Activated CD8-positive, alpha-beta memory T cell treated with anti-CD3 and anti-CD28 coated beads for 48 hours (primary cell): ENCODE data around the gene ZNF804B.

ENCODE experiments used
- DNase-seq, 3 experiments: peaks; one replicate each; pipeline ENCODE4 v3.0.0-alpha.2; 2020; ENCODE audit warnings: low read depth in 2 of 3, low spot score in 2 of 3

The ZNF804B gene

DNA sequence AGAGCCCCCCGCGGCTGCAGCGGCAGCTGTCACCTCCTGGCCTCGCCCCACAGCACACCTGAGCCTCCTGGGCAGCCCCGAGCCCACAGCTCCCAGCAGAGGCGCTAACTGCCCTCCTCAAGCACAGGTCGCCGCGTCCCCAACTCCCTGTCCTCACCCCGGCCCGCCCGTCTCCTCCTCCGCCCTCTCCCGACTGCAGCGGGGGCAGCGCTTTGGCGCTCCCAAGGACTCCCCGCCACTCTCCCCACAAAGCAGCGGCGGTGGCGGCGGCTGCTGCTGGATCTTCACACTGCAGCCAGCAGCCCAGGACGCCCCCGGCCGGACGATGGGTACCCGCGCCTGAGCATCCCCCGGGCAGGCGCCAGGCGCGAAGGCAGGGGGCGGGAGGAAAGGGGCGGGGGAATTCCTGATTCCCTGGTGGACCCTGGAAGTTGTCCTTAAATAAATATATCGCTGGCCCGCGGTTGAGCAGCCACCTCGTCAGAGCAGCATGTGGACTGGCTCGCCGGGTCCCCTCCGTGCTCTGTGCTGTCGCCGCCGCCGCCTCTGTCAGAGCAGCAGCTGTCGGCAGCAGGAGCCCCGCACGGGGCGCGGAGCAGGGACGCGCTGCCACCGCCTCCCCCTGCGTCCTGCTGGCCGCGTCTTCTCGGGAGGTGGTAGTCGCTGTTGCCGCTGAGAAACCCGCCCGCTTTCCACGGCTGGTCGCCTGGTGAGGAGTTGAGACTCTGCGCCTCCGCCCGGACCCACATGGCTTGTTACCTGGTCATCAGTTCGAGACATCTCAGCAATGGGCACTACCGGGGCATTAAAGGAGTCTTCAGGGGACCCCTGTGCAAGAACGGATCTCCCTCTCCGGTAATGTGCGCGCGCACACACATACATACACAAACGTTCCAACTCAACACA, at the start of gene ZNF804B:
TSS of gene ZNF804B (plus strand) at position 471 of the 906 bp plus-strand sequence. CDS start at position 748, 277 bp downstream.
- no peak for DNase-seq

GRCh38 chr7:88735920-88736319, 23.6 kb upstream of the ZNF804B start:
- no peak for DNase-seq

DNA sequence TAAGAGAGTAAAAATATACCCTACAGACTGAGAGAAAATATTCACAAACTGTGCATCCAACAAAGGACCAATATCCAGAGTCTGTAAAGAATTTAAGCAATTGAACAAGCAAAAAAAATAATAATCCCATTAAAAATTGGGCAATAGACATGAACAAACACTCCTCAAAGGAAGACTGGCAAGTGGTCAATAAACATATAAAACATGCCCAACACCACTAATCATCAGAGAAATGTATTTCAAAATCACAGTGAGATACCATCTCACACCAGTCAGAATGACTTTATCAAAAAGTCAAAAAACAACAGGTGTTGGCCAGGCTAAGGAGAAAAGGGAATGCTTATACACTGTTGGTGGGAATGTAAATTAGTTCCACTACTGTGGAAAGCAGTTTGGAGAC, 21.9 kb upstream of the ZNF804B start:
- no peak for DNase-seq

GRCh38 chr7:88746126-88746525, 13.4 kb upstream of the ZNF804B start:
- DNase-seq: no peak

DNA sequence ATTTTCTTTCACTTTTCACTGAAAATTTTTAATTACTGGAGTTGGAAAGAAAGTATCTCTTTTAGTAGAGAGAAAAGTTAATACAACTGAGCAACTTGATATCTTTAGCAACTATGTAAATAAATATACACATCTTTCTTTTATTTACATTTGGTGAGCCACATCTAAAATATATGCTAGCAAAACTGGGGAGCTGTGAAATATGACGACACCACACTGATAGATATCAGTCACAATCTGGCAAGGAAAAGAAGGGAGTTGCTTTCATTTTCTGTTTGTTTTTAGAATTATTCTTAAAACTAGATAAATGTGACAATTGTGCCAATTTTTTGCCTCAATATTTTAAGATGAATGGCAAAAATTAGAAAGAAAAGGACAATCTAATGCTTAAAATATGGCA, 2.7 kb upstream of the ZNF804B start:
- no peak for DNase-seq

GRCh38 chr7:88757371-88757770, 2.1 kb upstream of the ZNF804B start:
- no peak for DNase-seq

DNA sequence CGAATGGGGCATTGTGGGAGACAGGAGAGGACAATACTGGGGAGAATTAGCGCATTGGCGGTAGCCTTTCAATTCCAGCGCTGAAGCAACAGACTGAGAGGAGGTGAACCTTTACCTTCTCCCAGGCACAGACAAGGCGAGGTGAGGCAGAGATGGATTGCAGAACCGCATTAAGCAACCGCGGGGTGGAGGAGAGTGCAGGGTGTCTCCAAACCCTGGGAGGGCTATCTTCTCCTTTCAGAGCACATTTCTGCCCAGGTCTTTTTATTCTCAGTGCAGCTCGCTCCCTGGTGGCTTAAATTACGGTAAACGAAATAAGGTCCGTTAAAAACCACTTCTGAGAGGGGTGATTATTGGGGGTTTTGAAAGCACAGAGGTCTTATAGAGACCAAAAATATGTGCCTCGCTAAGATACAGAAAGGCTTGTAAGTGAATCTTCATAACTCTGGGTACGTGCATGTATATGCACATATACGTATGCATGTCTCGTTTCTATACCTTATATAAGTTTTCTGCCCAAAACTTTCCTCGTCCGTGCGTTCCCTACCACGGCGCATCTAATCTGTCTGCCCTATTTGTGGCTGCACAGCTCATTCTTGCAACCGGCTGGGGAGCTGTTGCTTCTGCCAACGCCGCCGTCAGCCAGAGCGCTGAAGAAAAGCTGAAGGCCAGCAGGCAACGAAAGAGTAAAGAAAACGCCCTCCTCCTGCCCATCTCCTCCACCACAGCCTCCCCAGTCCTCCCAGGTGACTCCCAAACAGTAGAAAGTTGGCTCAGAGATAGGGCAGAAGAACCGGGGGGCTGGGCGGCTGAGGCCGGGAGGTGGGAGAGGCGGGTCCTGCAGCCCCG, 895 bp upstream of the ZNF804B start:
- DNase-seq: no peak

DNA sequence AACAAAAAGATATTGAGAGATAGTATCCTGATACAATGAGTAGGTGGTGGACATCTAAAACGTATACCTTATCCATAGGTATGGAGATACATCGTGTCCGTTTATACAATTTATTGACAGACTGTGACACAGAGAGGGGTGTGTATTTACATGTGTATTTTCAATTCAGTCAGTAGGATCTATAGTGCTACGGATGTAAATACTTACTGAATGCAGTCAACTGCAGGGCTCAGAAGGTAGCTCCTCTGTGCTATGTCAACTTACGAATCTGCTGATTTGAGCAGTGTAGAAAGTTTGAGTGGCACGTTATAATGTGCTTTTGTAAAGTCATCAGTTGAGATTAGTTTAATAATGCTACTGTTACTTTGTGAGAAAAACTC, 626 bp downstream of the ZNF804B start:
- DNase-seq: no peak

- DNase-seq: no peak
Observed at GRCh38 chr7:88761779-88762178, 2.3 kb downstream of the ZNF804B start.

DNA sequence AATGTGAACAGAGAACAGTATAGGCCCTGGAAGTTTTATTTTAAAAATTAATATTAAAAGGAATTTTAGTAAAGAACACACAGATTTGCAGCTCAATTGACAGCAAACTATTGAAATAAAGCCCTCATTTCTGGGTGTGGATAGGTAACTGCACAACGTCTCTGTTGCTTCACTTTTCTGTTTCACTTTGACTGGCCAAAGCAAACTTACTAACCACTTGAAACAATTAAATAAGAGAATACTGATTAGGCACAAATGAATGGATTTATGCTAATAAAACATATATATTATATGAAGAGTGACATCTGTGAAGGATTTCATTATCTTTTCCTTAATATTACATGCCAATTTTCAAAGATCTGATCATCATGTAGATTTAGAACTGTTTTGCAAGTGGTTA, 11.9 kb downstream of the ZNF804B start:
- no peak for DNase-seq

DNA sequence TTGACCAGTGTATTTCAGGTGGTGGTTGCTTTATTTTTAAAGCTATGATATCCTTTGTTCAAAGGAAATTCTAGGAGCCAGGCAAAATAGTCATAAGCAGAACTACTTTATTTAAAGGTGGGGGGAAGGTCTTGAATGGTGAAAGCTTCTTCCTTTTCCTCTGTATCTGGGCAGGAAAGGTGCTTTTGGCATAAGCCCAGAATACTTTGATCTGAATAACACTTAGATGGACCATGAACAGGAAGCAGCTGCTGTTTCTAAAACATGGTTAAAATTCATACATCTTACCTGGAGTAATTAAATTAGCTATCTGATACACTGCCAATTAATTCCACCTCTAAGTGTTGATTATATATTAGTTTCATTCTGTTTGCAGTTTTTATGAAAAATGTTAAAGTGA, 13.3 kb downstream of the ZNF804B start:
- DNase-seq: no peak

DNA sequence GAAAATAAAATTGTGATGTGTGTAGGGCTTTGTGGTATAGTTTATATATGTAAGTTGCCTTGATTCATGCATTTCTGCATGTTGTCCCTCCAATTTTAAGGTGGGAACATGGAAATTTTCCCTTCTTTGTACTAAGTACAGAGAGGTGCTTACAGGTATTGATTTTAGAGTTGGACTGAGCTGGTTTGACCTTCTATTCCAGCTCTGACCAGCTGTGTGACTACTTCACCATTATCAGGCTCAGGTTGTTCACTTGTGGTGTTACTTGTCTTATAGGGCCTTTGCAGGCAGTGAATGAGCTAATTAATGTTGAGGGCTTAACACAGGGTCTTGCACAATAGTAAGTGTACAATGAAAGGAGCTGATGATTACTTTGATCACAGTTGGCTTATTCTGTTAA, 16.3 kb downstream of the ZNF804B start:
- DNase-seq: no peak

DNA sequence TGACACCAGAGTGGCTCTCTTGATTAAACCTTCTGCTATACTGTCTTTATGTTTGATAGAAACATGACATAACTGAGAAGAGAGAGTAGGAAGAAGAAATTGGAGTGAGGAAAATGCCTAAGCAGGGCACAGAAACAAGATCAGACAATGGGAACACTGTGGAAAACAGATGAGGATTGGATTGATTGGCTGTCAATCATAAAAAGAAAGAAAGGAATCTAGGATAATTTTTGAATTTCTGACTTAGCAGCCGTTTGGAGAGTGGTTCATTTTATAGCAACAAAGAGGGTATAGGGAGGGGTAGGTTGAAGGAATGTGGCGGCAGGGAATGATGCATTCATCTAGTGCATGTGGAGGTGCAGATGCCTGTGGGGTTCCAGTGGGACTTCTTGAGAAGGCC, 28.3 kb downstream of the ZNF804B start:
- no peak for DNase-seq

DNA sequence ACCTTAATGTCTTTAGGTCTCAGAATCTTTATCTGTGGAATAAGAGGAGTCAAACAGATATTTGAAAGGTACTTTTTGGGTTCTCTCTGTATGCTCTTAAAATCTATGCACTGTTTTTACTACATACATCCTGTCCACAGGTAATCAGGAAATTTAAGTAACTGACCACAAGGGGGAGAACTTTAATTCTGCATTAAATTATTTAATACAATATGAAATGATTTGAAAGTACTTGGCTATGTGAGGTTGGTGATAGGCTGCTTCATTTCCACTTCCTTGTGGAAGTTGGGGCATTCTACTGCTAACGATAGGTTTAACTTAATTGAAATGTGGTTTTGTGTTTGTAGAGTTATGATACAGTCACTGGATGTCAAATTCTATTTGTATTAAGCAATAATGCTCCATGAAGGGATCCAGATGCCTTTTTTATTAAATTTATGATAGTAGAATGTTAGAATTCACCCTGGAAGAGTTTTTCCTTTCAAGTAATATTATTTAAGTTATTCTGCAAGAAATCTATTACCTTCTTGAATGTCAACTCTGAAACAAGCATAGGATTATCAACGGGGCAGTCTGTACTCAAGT, 30.1 kb downstream of the ZNF804B start:
- DNase-seq: no peak

- DNase-seq: no peak
Observed at GRCh38 chr7:88791891-88792290, 32.4 kb downstream of the ZNF804B start.

DNA sequence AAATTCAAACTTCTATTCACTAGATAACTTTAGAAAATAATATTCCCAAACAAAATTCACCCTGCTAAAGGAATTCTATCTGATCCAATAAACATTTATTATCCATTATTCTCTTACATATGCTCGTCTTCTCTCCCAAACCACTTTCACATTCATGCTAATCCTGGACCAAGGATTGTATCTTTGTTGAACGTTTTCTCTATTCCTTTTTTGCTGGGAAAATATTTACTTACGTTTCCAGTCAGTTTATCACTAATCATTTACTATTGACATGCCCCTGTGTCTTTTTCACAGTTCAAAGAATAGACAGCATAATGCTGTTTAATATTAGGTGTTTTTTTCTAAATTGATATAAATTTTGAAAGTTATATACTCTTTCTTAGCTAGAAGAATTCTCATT, 32.9 kb downstream of the ZNF804B start:
- DNase-seq: no peak

DNA sequence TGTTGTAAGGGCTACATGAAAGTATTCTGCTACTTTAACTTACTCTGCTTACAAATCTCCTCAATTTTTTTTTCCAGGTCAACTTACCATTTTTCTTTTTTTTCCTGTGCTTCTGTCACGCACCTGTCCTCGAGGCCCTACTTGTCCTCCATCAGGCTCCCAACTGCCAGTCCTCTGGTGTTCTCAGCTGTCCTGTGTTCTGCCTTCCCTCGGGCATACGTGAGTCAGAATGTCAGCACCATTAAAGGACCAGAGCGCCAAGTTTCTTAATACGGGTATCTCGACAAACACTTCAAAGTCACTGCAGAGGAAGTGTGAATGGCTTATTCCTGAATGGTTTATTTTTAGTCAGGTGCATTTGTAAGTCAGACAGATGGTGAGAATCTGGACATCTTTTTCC, 36.1 kb downstream of the ZNF804B start, which contains the start of gene TEX47:
TSS of gene TEX47 (minus strand) at position 185 of the 400 bp plus-strand sequence. CDS start 795 bp downstream, outside the sequence.
- DNase-seq: no peak

DNA sequence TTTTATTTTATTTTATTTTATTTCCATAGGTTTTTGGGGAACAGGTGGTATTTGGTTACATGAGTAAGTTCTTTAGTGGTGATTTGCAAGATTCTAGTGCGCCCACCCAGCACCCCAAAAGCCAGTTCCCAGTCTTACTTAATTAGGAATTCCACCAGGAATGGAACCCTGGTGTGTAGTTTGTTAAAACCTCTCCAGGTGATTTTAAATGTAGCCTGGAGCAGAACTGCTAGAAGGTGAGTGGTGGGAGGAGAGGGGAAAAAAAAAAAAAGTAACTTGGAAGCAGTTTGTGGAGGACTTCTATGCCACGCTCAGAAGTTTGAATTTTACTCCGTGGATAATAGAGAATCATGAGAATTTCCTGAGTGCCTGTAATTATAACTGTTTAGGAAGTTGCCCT, 41.5 kb downstream of the ZNF804B start:
- no peak for DNase-seq

DNA sequence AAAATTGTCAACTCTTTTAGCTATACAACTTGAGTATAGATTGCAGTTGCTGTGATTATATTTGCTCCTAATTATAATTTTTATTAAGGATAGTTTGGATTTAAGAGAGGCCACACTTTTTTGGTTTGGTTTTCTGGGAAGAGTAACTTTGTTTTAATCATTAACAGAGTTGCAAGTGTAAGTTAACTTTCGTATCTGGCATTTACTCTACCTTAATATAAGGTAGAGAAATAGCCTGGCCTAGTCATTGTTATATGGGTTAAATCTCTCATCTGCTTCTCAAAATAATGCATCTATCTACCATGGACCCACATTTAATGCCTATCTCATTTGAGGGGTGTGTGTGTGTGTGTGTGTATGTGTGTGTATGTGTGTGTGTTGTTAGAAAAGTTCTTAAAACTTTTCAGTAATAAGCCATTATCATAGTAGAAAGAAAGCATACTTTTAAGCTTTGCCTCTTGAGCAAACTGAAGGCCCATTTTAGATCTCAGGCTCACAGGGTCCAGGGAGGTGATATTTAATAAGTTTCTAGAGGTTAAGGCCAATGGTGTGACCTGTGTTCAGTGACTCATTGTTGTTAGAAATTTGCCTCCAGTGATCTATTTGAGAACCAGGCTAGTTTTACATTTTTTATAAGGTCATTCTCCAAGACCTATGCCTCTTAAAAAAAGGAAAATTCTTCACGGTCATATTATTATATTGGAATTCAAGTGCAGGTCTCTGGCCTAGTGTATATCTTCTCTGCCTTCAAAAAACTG, 47.0 kb downstream of the ZNF804B start:
- no peak for DNase-seq

GRCh38 chr7:88818552-88818951, 59.1 kb downstream of the ZNF804B start:
- DNase-seq: no peak

- DNase-seq: no peak
Observed at GRCh38 chr7:88826222-88826621, 66.7 kb downstream of the ZNF804B start.
